HCT116 (cell line): ENCODE data around the gene RC3H2. TPM values are rescaled to one million over a fixed set of nuclear protein-coding genes. Genes with fewer than 3 reads are reported as not detected.

Source experiments
- CBX3 ChIP-seq: IDR thresholded peaks from 2 replicates; pipeline ENCODE4 v1.6.1; 2012; ENCODE audit warnings: low read depth
- CEBPB ChIP-seq: IDR thresholded peaks from 2 replicates; pipeline ENCODE4 v1.6.1; 2012; ENCODE audit warnings: low read depth
- EGR1 ChIP-seq: IDR thresholded peaks from 2 replicates; pipeline ENCODE4 v1.6.1; 2012; ENCODE audit warnings: low read depth
- EZH2phosphoT487 ChIP-seq: fragments of 200-600 bp; IDR thresholded peaks from 2 replicates; pipeline ENCODE4 v1.6.1; 2018; ENCODE audit warnings: antibody characterized with exemption, borderline replicate concordance
- FOSL1 ChIP-seq: IDR thresholded peaks from 2 replicates; pipeline ENCODE4 v1.6.1; 2012; ENCODE audit warnings: low read depth
- JUND ChIP-seq: IDR thresholded peaks from 2 replicates; pipeline ENCODE4 v1.6.1; 2012
- POLR2A ChIP-seq: IDR thresholded peaks from 2 replicates; pipeline ENCODE4 v1.7.0; 2011; ENCODE audit warnings: borderline replicate concordance; ENCODE audit not compliant: insufficient read depth, insufficient read length; ENCODE audit errors: extremely low read depth
- SIN3A ChIP-seq: IDR thresholded peaks from 2 replicates; pipeline ENCODE4 v1.6.1; 2012; ENCODE audit warnings: low read depth
- TCF7L2 ChIP-seq: IDR thresholded peaks from 2 replicates; pipeline ENCODE4 v1.7.0; 2011; ENCODE audit warnings: borderline replicate concordance, inconsistent platforms; ENCODE audit not compliant: insufficient read depth, insufficient read length; ENCODE audit errors: extremely low read depth
- ZFX ChIP-seq: fragments of 450-650 bp; IDR thresholded peaks from 2 replicates; pipeline ENCODE4 v1.6.1; 2017
- ZNF274 ChIP-seq: fragments of 200-500 bp; sonication (Bioruptor generic); IDR thresholded peaks from 2 replicates; pipeline ENCODE4 v1.6.1; 2014; ENCODE audit warnings: mild to moderate bottlenecking, low read depth, low read length, inconsistent platforms
- total RNA-seq: library from RNA; stranded (reverse); gene quantifications from one replicate; pipeline ENCODE4 v1.2.1, GENCODE V29; 2021; ENCODE audit not compliant: unreplicated experiment
- TF ChIP-seq, protein P1 (sequence below): IDR thresholded peaks from 2 replicates; pipeline ENCODE4 v1.6.1; 2012
- TF ChIP-seq, protein P2 (sequence below): IDR thresholded peaks from 2 replicates; pipeline ENCODE4 v1.6.1; 2012; ENCODE audit warnings: low read depth
- TF ChIP-seq, protein P3 (sequence below): IDR thresholded peaks from 2 replicates; pipeline ENCODE4 v1.6.1; 2012

Gene RC3H2
- total RNA-seq, 1 experiment from 2014 or later, result 53.8 TPM

DNA sequence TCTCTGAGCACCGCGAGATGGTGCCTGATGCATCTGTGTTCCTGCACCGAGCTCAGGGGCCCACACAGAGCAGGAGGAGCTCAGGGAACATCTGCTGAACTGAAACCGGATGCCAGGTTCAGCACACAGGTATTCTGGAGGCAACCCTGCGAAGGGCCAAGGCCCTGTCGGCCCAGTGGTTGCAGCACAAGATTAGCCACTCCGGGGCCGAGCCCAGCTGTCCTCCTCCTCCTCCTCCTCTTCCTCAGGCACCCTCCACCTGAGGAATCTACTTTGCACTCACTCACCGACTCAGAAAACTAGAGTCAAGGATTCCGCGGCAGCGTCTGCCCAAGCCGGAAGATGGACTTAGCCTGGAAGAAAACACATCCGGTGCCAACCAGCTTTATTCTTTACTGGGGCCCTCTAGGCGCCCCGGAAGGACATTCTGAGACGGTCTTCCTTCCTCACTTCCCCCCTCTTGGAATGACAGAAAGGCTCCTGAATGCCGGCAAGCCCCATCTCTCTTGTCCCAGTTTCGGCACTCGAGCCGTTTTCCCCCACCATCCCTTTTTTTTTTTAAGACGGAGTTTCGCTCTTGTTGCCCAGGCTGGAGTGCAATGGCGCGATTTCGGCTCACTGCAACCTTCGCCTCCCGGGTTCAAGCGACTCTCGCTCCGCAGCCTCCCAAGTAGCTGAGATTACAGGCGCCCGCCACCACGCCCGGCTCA, 8.0 kb upstream of the RC3H2 start, which contains the start of gene ZBTB6 (continued):
- 0 out of 2 replicates have a peak, but pooled peaks have one; percentile 16 for TF ChIP-seq CBX3
- TF ChIP-seq ZFX, result peak; percentile 93
- TF ChIP-seq, protein P1, sequence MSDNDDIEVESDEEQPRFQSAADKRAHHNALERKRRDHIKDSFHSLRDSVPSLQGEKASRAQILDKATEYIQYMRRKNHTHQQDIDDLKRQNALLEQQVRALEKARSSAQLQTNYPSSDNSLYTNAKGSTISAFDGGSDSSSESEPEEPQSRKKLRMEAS, result peak; percentile 43
- TF ChIP-seq FOSL1, result no peak
- TF ChIP-seq, protein P2, sequence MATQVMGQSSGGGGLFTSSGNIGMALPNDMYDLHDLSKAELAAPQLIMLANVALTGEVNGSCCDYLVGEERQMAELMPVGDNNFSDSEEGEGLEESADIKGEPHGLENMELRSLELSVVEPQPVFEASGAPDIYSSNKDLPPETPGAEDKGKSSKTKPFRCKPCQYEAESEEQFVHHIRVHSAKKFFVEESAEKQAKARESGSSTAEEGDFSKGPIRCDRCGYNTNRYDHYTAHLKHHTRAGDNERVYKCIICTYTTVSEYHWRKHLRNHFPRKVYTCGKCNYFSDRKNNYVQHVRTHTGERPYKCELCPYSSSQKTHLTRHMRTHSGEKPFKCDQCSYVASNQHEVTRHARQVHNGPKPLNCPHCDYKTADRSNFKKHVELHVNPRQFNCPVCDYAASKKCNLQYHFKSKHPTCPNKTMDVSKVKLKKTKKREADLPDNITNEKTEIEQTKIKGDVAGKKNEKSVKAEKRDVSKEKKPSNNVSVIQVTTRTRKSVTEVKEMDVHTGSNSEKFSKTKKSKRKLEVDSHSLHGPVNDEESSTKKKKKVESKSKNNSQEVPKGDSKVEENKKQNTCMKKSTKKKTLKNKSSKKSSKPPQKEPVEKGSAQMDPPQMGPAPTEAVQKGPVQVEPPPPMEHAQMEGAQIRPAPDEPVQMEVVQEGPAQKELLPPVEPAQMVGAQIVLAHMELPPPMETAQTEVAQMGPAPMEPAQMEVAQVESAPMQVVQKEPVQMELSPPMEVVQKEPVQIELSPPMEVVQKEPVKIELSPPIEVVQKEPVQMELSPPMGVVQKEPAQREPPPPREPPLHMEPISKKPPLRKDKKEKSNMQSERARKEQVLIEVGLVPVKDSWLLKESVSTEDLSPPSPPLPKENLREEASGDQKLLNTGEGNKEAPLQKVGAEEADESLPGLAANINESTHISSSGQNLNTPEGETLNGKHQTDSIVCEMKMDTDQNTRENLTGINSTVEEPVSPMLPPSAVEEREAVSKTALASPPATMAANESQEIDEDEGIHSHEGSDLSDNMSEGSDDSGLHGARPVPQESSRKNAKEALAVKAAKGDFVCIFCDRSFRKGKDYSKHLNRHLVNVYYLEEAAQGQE, result no peak
- TF ChIP-seq CEBPB, result no peak
- no peak for TF ChIP-seq POLR2A
- TF ChIP-seq, protein P3, sequence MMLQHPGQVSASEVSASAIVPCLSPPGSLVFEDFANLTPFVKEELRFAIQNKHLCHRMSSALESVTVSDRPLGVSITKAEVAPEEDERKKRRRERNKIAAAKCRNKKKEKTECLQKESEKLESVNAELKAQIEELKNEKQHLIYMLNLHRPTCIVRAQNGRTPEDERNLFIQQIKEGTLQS, result no peak
- no peak for TF ChIP-seq ZNF274
- TF ChIP-seq SIN3A, result no peak
- peak; percentile 63 for TF ChIP-seq TCF7L2
- no peak for TF ChIP-seq EZH2phosphoT487
- TF ChIP-seq EGR1, result peak; percentile 62; the same call in 1 of the 2 replicates
- no peak for TF ChIP-seq JUND
